K562 (cell line): Measurements from ENCODE around the gene THAP11. TPM values are rescaled to one million over a fixed set of nuclear protein-coding genes. Genes with fewer than 3 reads are reported as not detected.

Source experiments
- FOXJ2 ChIP-seq: fragments of 200-800 bp; sonication (Bioruptor generic); IDR thresholded peaks from 2 replicates; pipeline ENCODE4 v1.6.1; 2016; ENCODE audit warnings: missing genetic modification characterization, missing compliant biosample characterization
- MYNN ChIP-seq, 2 experiments: sonication (generic); formaldehyde crosslinking in 1 of 2; IDR thresholded peaks; 2 replicates each; pipeline versions ENCODE4 v1.5.0 to v1.6.1; 2016 to 2020; ENCODE audit warnings: antibody characterized with exemption in 1 of 2, missing genetic modification reagents in 1 of 2
- NCOA1 ChIP-seq: fragments of 450-650 bp; IDR thresholded peaks from 2 replicates; pipeline ENCODE4 v1.6.1; 2016; ENCODE audit warnings: low read depth
- POLR2G ChIP-seq: fragments of 200-400 bp; formaldehyde crosslinking; IDR thresholded peaks from 2 replicates; pipeline ENCODE4 v1.6.1; 2017; ENCODE audit warnings: low read depth, mild to moderate bottlenecking, antibody characterized with exemption, low read length, moderate library complexity
- PRMT5 ChIP-seq: sonication (generic); formaldehyde crosslinking; IDR thresholded peaks from 2 replicates; pipeline ENCODE4 v1.5.0; 2020; ENCODE audit warnings: missing genetic modification reagents
- SIN3B ChIP-seq: fragments of 450-650 bp; IDR thresholded peaks from 2 replicates; pipeline ENCODE4 v1.6.1; 2017; ENCODE audit warnings: low read depth, mild to moderate bottlenecking, moderate library complexity
- SMARCB1 ChIP-seq: IDR thresholded peaks from 2 replicates; pipeline ENCODE4 v1.6.1; 2011; ENCODE audit warnings: improper control_type of control experiment, low read depth; ENCODE audit not compliant: insufficient read length
- TCF3 ChIP-seq: sonication (generic); formaldehyde crosslinking; IDR thresholded peaks from 2 replicates; pipeline ENCODE4 v1.4.0; 2020; ENCODE audit warnings: mild to moderate bottlenecking, missing genetic modification reagents
- ZBED1 ChIP-seq: IDR thresholded peaks from 2 replicates; pipeline ENCODE4 v1.6.1; 2014
- ZNF583 ChIP-seq: fragments of 250-450 bp; sonication (Bioruptor Pico); IDR thresholded peaks from 2 replicates; pipeline ENCODE4 v1.4.0; 2020
- polyA plus RNA-seq, 8 experiments: library from polyadenylated mRNA; depleted of rRNA in 4 of 8; stranded (reverse) in 5 of 8; unstranded in 3 of 8; fragments of >200 nt; fragmentation: Nextera tagmentation in 2 of 8; fragmentation: Illumina TruSeq in 1 of 8; extraction: Ambion mirVana in 2 of 8; extraction: Trizol in 1 of 8; gene quantifications; 2 replicates each; pipeline versions ENCODE4 v1.2.1 to v1.2.3, GENCODE V29; 2011 to 2014; ENCODE audit warnings: inconsistent platforms in 1 of 8, missing spikeins in 1 of 8
- total RNA-seq, 7 experiments: library from RNA; depleted of rRNA in 6 of 7; stranded (reverse); fragments of >200 nt in 6 of 7; fragmentation: Illumina TruSeq in 2 of 7; extraction: Trizol in 2 of 7; gene quantifications; 2 replicates each; pipeline versions ENCODE4 v1.2.1 to v1.2.3, GENCODE V29; 2011 to 2021; ENCODE audit warnings: low replicate concordance in 1 of 7
- TF ChIP-seq, protein P1 (sequence below): fragments of 450-650 bp; IDR thresholded peaks from 2 replicates; pipeline ENCODE4 v1.6.1; 2016; ENCODE audit warnings: mild to moderate bottlenecking, moderate library complexity
- TF ChIP-seq, protein P2 (sequence below): fragments of 150-350 bp; IDR thresholded peaks from 2 replicates; pipeline ENCODE4 v1.6.1; 2014; ENCODE audit warnings: low read depth, mild to moderate bottlenecking, low read length, borderline replicate concordance

The THAP11 gene
- total and polyA plus RNA-seq, 9 of the 15 experiments (the other 6 are each of a cell fraction or from before 2014, with no cell fraction given), result 2.4 to 31.6 (median 21.4) TPM

DNA sequence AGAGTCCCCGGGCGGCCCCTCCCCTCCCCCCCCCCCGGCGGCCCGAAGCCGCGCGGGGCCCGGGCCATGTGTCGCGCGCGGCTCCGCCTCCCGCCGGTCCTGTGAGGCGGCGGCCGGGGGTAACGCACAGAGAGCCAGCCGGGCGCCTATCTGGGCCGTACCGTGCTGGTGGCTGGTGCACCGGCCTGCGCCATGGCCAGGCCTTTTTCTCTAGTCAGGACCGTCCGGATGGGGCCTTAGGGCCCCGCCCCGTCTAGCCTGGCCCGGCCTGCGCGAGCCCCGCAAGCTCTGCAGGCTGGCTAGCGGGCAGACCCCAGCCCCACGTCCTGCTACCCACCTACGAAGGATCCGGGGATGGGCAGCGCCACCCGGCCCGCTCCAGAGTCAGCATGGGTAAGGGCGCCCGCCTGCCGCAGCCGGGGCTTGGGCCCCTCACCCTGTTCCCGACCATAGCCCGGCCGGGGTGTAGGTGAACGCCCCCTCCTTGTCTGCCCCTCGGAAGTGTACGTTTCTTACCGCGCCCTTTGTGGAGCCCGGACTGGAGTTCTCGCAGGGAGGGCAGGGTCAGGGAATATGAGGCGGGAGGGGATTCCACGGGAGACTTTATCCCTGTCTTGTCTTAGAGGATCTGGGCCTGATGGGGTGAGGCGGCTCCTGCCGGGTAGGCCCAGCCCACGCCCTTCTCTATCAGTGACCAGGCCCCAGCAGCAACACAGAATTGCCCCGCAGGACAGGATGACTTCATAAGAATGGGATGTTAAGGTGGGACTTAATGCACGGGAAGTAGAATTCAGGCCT lies 5.1 kb downstream of the THAP11 start, which contains the start of gene CENPT (continued):
- TF ChIP-seq, protein P1, sequence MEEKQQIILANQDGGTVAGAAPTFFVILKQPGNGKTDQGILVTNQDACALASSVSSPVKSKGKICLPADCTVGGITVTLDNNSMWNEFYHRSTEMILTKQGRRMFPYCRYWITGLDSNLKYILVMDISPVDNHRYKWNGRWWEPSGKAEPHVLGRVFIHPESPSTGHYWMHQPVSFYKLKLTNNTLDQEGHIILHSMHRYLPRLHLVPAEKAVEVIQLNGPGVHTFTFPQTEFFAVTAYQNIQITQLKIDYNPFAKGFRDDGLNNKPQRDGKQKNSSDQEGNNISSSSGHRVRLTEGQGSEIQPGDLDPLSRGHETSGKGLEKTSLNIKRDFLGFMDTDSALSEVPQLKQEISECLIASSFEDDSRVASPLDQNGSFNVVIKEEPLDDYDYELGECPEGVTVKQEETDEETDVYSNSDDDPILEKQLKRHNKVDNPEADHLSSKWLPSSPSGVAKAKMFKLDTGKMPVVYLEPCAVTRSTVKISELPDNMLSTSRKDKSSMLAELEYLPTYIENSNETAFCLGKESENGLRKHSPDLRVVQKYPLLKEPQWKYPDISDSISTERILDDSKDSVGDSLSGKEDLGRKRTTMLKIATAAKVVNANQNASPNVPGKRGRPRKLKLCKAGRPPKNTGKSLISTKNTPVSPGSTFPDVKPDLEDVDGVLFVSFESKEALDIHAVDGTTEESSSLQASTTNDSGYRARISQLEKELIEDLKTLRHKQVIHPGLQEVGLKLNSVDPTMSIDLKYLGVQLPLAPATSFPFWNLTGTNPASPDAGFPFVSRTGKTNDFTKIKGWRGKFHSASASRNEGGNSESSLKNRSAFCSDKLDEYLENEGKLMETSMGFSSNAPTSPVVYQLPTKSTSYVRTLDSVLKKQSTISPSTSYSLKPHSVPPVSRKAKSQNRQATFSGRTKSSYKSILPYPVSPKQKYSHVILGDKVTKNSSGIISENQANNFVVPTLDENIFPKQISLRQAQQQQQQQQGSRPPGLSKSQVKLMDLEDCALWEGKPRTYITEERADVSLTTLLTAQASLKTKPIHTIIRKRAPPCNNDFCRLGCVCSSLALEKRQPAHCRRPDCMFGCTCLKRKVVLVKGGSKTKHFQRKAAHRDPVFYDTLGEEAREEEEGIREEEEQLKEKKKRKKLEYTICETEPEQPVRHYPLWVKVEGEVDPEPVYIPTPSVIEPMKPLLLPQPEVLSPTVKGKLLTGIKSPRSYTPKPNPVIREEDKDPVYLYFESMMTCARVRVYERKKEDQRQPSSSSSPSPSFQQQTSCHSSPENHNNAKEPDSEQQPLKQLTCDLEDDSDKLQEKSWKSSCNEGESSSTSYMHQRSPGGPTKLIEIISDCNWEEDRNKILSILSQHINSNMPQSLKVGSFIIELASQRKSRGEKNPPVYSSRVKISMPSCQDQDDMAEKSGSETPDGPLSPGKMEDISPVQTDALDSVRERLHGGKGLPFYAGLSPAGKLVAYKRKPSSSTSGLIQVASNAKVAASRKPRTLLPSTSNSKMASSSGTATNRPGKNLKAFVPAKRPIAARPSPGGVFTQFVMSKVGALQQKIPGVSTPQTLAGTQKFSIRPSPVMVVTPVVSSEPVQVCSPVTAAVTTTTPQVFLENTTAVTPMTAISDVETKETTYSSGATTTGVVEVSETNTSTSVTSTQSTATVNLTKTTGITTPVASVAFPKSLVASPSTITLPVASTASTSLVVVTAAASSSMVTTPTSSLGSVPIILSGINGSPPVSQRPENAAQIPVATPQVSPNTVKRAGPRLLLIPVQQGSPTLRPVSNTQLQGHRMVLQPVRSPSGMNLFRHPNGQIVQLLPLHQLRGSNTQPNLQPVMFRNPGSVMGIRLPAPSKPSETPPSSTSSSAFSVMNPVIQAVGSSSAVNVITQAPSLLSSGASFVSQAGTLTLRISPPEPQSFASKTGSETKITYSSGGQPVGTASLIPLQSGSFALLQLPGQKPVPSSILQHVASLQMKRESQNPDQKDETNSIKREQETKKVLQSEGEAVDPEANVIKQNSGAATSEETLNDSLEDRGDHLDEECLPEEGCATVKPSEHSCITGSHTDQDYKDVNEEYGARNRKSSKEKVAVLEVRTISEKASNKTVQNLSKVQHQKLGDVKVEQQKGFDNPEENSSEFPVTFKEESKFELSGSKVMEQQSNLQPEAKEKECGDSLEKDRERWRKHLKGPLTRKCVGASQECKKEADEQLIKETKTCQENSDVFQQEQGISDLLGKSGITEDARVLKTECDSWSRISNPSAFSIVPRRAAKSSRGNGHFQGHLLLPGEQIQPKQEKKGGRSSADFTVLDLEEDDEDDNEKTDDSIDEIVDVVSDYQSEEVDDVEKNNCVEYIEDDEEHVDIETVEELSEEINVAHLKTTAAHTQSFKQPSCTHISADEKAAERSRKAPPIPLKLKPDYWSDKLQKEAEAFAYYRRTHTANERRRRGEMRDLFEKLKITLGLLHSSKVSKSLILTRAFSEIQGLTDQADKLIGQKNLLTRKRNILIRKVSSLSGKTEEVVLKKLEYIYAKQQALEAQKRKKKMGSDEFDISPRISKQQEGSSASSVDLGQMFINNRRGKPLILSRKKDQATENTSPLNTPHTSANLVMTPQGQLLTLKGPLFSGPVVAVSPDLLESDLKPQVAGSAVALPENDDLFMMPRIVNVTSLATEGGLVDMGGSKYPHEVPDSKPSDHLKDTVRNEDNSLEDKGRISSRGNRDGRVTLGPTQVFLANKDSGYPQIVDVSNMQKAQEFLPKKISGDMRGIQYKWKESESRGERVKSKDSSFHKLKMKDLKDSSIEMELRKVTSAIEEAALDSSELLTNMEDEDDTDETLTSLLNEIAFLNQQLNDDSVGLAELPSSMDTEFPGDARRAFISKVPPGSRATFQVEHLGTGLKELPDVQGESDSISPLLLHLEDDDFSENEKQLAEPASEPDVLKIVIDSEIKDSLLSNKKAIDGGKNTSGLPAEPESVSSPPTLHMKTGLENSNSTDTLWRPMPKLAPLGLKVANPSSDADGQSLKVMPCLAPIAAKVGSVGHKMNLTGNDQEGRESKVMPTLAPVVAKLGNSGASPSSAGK, result no peak
- TF ChIP-seq ZBED1 (no peak), PRMT5 (CRISPR knock-in tag) (no peak), SMARCB1 (no peak), SIN3B (no peak), MYNN (IDR thresholded peaks at IDR 0.05) (no peak), MYNN (CRISPR knock-in tag; IDR thresholded peaks at IDR 0.05) (no peak), FOXJ2 (tag) (no peak), NCOA1 (no peak), ZNF583 (CRISPR knock-in tag) (no peak), POLR2G (peak; percentile 49), TCF3 (peak; percentile 35)
- TF ChIP-seq, protein P2, sequence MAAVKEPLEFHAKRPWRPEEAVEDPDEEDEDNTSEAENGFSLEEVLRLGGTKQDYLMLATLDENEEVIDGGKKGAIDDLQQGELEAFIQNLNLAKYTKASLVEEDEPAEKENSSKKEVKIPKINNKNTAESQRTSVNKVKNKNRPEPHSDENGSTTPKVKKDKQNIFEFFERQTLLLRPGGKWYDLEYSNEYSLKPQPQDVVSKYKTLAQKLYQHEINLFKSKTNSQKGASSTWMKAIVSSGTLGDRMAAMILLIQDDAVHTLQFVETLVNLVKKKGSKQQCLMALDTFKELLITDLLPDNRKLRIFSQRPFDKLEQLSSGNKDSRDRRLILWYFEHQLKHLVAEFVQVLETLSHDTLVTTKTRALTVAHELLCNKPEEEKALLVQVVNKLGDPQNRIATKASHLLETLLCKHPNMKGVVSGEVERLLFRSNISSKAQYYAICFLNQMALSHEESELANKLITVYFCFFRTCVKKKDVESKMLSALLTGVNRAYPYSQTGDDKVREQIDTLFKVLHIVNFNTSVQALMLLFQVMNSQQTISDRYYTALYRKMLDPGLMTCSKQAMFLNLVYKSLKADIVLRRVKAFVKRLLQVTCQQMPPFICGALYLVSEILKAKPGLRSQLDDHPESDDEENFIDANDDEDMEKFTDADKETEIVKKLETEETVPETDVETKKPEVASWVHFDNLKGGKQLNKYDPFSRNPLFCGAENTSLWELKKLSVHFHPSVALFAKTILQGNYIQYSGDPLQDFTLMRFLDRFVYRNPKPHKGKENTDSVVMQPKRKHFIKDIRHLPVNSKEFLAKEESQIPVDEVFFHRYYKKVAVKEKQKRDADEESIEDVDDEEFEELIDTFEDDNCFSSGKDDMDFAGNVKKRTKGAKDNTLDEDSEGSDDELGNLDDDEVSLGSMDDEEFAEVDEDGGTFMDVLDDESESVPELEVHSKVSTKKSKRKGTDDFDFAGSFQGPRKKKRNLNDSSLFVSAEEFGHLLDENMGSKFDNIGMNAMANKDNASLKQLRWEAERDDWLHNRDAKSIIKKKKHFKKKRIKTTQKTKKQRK, result no peak
